Ectodermal cell (in vitro differentiated cells): Measurements from ENCODE around the gene FLG.
"Not testable (repeated sequence)": the region's sequence is repeated elsewhere in the genome, so short reads cannot be mapped to it uniquely, and the experiment has no call there.

Experiments used
- H3K27ac ChIP-seq: 2 replicates; pipeline ENCODE4 v1.7.0; 2013; ENCODE audit warnings: mild to moderate bottlenecking, low read depth, low read length; ENCODE audit not compliant: insufficient read depth, poor library complexity, severe bottlenecking
- H3K27me3 ChIP-seq: 2 replicates; pipeline ENCODE4 v1.7.0; 2013; ENCODE audit warnings: mild to moderate bottlenecking, low read length; ENCODE audit not compliant: insufficient read depth, control insufficient read depth, poor library complexity, severe bottlenecking
- H3K36me3 ChIP-seq: one replicate; pipeline ENCODE4 v1.7.0; 2013; ENCODE audit warnings: low read length; ENCODE audit not compliant: control insufficient read depth, insufficient read depth
- H3K4me1 ChIP-seq: one replicate; pipeline ENCODE4 v1.7.0; 2013; ENCODE audit warnings: low read length; ENCODE audit not compliant: control insufficient read depth, insufficient read depth
- H3K4me3 ChIP-seq: 2 replicates; pipeline ENCODE4 v1.7.0; 2013; ENCODE audit warnings: low read depth, low read length, control low read depth; ENCODE audit not compliant: insufficient read depth
- H3K9me3 ChIP-seq: 2 replicates; pipeline ENCODE4 v1.7.0; 2013; ENCODE audit warnings: mild to moderate bottlenecking, low read length, moderate library complexity; ENCODE audit not compliant: control insufficient read depth
- WGBS, 2 experiments: methylation state at CpG; one replicate each; pipeline ENCODE4 v1.1.7; 2013; ENCODE audit warnings: missing lambda C conversion rate in 2 of 2; 5-methylcytosine and 5-hydroxymethylcytosine counted together

FLG gene

GRCh38 chr1:152306123-152306522 is 18.9 kb downstream of the FLG start:
- H3K9me3 ChIP-seq, H3K27me3 ChIP-seq, H3K4me3 ChIP-seq, H3K4me1 ChIP-seq, H3K36me3 ChIP-seq, H3K27ac ChIP-seq: not testable (repeated sequence)
- WGBS, 2 experiments, result 81% methylated on average over 6 to 9 of the region's 10 CpGs

GRCh38 chr1:152304773-152305172 is 20.3 kb downstream of the FLG start:
- not testable (repeated sequence) for H3K27me3 ChIP-seq, H3K9me3 ChIP-seq, H3K4me3 ChIP-seq, H3K4me1 ChIP-seq, H3K27ac ChIP-seq, H3K36me3 ChIP-seq
- 89 to 92% methylated on average over 12 of the region's 12 CpGs for WGBS, 2 experiments

GRCh38 chr1:152303139-152303872 is 21.7 kb downstream of the FLG start:
- not testable (repeated sequence) for H3K27me3 ChIP-seq, H3K27ac ChIP-seq, H3K4me1 ChIP-seq, H3K4me3 ChIP-seq, H3K36me3 ChIP-seq
- 83 to 84% methylated on average over 21 of the region's 25 CpGs for WGBS, 2 experiments
- H3K9me3 ChIP-seq, result peaks cover 11% of the 10 kb centered on the region

- H3K27me3 ChIP-seq, H3K4me1 ChIP-seq, H3K36me3 ChIP-seq, H3K4me3 ChIP-seq, H3K27ac ChIP-seq, H3K9me3 ChIP-seq: not testable (repeated sequence)
- WGBS, 2 experiments, result 75 to 79% methylated on average over 21 of the region's 21 CpGs
These were observed 68.6 kb downstream of the FLG start for GRCh38 chr1:152256394-152256793.
